ENCODE results near the gene LRRN2.
"Not testable (repeated sequence)": the region's sequence is repeated elsewhere in the genome, so short reads cannot be mapped to it uniquely, and the experiment has no call there.

Gene LRRN2

DNA sequence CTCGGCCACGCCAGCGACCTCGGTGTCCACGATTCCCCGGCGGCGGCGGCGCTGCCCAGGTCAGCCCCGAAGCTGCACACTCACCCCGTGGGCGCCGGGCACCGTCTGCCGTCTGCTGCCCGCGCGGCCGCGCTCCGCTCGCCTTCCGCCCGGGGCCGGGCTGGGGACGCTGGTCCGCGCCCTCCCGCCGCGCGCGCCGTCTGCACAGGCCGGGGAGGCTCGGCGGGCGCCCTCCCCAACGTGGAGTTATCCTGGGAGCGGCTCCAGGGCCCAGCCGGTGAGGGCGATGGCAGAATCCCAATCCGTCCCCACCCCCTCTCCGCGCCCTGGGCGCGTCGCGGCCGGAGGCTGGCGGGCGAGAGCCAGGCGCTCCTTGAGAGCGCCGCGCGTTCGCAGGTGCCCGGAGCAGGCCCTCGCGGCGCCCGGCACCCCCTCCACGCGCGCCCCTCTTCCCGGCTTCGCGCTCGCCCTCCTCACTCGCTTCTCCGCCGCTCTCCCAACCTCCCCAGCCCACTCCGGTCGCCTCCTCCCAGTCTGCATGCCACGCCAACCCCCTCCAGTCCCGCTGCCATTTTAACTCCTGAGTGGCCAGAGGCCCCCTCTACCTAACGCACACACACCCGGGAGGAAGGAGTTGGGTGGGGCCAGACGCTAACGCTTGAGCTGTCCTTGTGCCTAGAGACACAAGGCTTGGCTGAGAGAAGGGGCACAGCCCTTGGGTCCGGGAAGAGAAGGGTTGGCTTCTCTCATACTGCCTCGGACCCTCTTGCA is at the start of gene LRRN2:
Gene LRRN2, minus strand, starts transcription at position 503 of the 771 bp plus-strand sequence. CDS start 65,746 bp downstream, outside the sequence.
- DNase-seq (ENCODE audit: low spot score): peak; percentile 72

DNA sequence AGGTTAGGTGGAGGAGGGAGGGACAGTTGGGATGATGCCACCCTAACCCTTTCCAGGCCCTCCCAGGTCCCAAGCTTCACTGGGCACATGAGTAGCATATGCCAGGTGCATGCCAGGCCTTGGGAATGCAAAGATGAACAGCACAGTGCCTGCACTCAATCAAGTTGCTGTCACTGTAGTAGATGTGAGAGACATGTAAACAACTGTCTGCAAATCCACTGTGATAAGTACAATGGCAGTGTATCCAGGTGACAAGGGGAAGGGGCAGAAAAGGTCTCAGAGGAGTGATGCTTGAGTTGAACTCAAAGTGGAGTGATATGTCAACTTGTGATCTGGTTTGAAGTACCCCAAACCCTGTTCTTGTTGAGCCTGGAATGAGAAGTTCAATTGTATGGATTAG is 49.5 kb upstream of the LRRN2 start:
- DNase-seq (ENCODE audit: low spot score): no peak

DNA sequence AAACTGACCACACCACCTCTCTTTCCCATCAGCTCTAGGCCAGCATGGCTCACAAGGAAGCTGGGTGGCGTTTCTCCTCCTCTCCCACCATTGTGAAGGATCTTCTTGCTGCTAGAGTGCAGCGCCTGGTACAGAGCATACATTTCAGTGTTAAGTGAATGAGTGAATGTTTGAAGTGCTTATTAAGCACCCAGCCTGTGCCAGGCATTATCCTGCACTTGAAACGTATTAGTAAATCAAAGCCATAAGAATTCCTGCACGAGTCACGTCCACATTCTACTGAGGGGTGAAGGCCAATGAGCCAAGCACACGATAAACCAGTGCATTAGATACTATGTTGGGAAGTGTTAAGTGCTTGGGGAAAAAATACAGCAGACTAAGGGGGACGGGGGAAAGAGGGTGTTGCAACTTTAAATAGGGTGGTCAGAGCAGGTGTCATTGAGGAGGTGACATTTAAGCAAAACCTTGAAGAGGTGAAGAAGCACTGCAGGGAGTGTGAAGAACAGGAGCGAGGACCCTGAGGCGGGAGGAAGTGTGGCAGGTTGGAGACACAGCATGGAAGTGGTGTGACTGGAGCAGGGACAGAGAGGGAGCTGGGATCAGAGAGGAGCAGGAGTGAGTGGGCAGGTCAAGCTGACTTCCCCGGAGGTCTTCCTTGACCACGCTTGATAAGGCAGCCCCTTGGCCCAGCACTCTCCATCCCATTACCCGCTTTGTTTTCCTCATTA is 48.5 kb upstream of the LRRN2 start:
- no peak for DNase-seq (ENCODE audit: low spot score)

DNA sequence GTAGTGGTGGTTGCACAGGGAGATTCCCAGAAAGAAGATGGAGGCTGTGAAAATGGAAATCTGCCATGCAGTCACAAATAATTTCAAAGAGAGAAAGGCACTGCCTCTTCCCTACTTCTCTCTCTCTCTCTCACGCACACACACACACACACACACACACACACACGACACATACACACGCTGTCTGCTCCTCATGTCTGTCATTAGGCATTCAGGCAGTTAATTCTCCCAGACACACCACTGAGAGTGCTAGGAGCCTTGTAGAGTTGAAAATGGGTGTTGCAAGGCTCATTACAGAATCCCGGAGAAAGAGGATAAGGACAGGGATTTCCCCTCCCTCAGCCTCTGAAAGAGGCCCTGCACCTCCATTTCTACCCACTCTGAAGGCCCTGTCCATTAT is 47.8 kb upstream of the LRRN2 start:
- no peak for DNase-seq (ENCODE audit: low spot score)

DNA sequence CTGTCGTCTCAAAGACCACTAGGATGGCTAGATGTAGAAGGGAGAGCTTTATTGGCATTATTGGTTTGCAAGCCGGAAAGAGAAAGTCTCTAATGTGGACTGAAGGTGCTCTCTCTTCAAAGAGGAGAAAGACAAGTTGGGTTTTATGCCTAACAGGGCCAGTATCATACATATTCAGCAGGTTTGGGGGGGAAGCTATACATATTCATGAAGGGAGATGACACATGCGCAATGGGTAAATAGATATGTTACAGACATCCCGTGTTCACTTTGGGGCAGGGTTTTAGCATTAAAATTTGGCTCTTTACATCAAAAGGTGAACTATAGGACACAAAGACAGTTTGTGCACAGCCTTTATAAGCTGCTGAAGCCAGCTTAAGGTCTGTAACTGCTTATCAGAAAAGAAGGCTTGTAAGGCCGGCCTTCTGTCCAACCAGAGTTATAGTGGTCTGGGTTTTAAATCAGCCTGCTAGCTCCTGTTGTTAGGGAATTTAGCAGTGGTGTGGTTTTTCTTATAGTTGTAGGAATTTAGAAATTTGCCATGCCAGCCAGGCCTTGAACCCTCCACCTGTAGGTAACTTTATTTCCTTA is 46.5 kb upstream of the LRRN2 start:
- DNase-seq (ENCODE audit: low spot score): no peak

DNA sequence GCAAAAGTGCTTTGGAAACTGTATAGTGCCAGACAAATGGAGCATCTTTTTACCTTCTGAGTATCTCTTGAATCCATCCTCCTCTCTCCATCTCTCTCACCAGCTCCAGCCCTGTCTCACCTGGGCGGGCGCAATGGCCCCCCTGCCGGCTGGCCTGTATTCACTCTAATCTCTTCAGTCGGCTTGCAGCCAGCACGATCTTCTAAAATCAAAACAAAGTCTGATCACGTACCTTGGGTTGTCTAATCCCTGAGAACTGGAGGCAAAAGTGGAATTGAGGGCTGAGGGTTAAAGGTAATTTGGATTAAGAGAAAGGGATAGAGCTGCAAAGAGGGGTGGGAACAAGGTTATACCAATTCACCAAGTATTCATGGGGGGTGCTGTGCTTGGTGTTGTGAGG is 46.0 kb upstream of the LRRN2 start:
- peak; percentile 40 for DNase-seq (ENCODE audit: low spot score)

DNA sequence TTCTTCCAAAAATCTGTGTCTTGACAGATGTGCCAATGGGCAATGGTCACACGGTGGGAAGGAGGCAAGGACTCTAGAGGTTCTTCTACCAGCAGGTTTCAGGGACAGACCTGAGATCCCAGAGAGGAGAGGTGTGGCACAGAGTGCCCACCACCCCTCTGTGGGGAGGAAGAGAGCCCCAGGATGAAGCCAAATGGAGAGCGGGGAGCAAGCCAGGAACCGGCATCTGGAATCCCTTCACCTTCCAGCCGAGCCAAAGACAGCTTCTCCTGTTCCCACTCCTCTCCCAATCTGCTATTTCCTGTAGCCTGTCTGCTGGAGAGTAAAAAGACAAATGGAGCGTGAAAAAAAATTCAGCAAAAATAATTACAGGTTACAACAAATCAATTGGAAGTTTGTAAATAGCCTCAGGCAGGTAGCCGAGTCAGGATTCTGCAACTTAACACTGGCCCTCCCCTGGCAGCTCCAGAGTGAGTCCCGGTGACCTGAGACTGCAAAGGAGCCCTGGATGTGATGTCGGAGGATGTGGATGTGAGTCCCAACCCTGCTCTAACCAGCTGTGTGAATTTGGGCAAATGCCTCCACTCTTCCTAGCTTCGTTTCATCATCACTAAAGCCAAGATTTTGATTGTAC is 45.4 kb upstream of the LRRN2 start:
- DNase-seq (ENCODE audit: low spot score): peak; percentile 40

DNA sequence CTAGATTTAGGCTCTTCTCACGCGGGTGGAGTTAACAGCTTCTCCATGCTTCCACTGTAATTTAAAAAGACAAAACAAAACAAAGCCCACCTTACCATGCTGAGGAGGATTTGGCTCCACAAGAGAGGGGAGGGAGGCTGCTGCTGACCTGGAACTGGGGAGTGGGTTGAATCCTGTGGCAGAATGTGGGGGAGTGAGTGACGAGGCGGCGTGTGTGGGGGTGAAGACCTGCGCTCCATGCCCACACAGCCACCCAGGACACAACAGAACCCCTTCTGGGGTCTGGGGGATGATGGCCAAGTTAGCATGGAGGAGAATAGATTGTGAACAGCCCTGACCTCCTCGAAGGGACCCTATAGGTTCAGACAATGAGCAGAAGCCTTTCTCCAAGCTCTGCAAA is 44.0 kb upstream of the LRRN2 start:
- DNase-seq (ENCODE audit: low spot score): no peak

DNA sequence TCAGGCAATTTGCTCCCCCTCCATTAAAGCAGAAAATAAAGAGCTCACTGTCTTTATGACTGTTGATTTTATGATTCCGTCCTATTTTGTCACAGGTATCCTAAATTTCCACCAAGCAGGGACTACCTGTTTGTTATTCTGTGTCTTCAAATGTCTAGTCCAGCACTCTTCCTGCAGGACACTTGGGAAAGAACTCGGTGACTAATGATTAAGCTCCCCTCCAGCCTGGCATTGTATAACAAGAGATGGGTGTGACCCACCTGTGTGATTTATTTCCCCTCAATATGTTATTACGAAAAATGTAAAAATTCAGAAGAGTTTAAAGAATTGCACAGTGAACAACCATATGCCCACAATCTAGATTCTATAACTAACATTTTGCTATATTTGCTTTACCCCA is 42.9 kb upstream of the LRRN2 start:
- DNase-seq (ENCODE audit: low spot score): no peak

DNA sequence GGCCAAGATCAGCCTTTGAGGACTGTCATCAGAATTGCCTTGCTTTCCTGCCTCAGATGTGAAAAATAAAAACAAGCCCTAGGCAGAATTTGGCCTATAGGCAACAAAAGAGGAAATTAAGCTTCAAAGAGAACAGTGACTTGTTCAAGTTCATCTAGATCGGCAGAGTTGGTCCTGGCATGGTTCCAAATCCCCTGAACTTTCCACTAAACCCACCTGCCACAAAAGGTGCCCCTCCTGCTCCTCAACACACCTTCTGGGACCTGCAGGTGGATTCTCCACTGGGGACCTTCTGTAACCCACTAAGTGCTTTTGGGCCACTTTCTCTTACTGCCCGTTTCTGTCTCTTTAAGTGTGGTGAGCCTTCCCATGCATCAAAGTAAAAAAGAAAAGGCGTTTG is 42.5 kb upstream of the LRRN2 start:
- DNase-seq (ENCODE audit: low spot score): peak; percentile 7

DNA sequence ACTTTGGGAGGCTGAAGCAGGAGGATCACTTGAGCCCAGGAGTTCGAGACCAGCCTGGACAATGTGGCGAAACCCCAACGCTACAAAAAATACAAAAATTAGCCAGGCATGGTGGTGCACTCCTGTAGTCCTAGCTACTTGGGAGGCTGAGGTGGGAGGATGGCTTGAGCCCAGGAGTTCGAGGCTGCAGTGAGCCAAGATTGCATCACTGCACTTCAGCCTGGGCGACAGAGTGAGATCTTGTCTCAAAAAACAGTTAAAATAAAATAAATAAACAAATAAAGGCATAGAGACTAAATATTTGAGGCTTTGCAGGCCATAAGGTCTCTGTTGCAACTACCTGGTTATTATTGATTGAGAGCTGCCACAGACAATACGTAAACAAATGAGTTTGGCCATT is 41.9 kb upstream of the LRRN2 start:
- DNase-seq (ENCODE audit: low spot score): not testable (repeated sequence)

DNA sequence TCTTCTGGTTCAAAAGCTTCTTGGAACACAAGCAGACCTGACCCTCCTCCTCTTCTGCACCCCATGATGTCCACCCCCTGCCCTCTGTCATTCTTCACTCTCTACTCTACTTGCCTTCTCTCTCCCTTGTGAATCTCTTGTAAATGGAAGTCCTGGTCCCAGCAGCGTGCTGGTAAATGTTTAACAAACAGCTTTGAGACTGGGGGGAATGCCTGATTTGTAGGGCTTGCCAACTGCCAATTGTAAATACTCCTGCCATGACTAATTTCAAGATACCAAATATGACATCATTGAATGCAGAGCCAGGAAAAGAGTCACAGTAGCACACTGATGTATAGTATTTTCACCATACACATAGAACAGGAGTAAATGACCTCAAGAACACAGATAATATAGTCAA is 40.9 kb upstream of the LRRN2 start:
- peak; percentile 17 for DNase-seq (ENCODE audit: low spot score)

DNA sequence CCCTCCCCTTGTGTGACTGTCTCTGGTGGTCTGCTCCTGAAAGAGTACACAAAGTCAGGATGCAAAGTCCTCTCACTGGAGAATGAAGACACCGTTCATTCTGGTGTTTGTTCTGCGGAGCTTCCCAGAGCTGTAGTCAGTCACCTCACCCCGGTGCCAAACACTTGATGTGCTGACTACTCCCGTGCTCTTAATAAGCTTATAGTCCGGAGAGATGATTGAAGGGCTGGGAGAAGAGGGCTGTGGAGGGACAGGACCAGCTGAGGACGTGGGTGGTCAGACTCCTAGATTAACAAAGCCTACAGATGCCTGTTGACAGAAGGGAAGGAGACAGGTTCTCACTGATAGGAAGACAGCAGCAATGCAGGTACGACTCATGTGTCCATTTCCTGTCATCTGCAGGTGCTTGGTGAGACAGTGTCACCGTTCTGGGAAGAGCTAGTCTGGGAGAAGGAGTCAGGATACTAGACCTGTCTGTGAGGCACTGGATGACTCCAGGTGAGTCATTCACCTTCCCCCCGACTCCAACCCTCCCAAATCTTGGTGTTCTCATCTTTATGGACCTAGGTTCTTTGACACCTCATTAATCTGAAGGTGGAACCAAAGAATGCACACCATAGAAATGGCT is 40.4 kb upstream of the LRRN2 start:
- DNase-seq (ENCODE audit: low spot score): peak; percentile 19

DNA sequence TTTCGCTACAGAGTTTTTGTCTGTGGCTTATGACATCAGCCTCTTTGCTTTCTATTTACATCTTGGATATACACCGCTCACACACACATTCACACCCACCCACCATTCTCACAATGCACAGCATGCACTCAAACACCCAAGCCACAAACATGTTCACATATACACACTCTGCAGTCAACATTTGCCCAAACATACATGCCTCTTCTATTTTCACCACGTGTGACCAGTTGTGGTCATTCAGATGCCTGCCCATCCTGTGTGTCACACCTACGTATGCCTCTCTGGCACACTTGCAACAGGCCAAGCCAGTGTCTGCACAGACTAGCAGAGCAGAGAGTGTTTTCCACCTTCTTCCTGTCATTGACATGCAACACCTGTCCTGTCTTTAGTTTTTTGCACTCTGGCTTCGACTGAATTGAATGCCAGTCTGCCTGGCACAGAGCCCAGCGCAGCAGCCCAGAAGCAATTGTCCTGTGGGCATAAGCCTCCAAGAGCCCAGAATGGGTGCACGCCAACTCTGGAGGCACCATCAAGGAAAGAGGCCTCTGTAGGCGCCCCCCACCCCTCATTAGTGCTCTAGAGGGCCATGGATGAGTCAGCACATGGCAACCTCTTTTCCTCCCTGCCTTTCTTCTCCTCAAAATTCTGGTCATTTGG is 37.7 kb upstream of the LRRN2 start:
- peak; percentile 17 for DNase-seq (ENCODE audit: low spot score)

DNA sequence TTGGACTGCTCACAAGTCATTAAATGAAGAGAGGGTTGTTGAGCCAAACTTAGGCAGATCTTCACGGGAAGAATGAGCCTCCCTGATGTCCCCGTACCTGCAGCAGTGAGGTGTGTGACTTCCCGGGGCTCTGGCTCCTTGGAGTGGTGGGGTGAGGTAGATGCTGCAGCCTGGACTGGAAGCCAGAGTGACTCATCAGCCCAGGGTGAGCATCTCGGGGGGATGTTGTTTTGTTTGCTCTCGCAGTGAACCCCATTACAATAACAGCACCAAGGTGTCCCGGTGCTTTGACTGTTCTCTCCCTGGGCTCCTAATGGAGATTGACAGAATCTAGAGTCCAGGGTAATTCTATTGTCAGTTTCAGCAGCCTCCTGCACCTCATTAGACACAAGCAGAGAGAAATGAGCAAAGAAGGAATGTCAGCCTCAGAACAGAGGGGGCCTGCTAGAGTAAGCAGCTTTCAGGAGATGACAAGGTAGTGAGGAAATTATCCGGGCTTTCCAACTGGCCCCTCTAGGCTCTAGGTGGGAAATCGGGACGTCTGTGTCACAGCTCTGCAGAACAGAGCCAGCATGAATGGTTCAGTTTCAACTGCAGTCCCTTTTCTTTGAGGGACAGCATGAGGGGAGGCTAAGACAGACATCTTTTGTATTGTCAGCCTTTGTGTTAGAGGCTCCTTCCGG is 36.0 kb upstream of the LRRN2 start:
- DNase-seq (ENCODE audit: low spot score): peak; percentile 44

DNA sequence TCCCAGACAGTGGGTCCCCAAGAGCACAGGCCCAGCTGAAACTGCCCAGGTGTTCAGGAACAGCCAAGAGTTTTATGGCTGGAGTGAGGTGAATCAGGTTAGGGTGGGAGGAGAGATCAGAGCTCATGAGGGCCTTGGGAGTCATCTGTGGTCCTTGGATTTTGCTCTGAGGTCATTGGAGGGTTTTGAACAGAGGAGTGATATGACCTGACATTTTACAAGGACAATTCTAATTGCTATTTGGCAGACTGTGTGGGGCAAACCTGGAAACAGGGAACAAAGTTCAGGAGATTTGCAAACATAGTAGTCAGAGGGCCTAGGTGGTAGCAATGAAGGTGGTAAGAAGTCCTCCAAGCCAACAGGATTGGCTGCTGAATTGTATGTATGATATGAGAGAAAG is 31.1 kb upstream of the LRRN2 start:
- peak; percentile 20 for DNase-seq (ENCODE audit: low spot score)

DNA sequence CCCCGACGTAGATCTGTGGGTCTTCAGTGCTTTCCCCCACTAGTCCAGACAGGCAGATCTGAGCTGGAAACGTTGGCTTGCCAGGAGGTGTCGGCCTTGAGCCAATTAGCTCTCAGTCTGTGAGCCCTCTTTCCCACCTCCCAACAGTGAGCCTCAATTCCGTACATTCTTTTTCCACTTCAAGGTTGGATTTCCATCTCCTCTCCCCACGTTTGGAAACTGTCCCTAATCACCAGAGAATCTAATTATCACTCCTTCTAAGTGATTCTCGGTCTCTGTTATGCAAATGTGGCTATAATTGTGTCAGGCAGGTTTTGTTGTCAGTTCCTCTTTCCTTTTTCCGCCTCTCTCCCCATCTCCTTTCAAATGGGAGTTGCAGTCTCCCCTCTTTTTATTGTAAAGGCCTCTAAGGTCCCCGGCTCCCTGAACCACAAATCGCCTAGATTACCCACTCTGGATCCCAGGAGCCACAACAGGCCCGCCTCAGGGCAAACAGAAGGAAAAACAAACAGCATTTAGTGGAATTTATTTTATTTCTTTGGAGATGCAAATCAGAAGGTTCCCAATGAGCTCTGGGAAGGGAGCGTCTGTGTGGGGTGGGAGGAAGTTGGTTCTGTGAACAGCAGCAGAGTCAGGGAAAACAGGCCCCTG is 29.4 kb upstream of the LRRN2 start:
- DNase-seq (ENCODE audit: low spot score): peak; percentile 68

DNA sequence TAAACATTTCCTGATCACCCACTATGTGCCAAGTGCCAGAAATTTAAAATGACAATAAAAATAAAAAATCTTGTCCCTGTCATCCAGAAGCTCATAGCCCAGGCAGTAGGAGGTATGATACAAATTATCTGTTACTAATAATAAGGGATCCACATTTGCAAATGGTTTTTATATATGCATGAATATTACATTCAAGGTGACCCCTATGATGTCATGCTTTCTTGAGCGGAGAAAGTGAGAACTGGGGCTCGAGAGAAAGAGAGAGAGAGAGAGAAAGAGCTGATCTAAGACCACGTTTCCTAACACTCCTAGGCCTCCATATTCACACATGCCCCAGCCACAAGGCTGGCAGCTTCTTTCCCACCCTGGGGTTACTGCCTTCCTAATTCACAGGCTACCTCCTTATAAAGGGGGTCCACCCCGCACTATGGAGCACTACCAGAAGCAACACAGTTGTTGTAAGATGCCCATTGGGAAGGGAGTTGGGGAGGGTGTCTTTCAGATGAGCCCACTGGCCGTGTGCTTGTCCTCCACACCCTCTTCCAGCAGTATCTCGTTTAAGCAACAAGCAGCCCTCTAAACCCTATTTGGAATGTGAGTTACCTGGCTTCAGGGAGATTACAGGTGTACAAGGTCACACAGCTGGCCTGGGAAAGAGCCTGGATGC is 28.8 kb upstream of the LRRN2 start:
- no peak for DNase-seq (ENCODE audit: low spot score)

DNA sequence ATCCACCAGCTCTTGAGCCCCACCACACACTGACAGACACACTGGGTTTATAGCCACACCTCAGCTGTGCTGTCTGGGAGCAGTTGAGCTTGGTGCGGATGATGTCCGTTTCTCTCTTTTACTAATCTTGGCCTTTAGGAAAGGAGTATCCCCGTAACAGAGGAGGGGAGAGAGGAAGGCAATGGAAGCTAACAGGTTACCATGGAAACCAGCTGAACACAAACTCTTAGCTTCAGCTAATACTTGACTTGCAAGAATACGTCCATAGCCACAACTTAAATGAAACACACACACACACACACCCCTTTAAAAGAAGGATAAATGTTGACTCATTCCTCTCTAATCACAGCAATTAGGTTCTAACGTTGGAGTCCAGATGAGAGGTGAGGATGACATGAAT is 28.0 kb upstream of the LRRN2 start:
- DNase-seq (ENCODE audit: low spot score): no peak
